NCI-H1417 (cell line): ENCODE results near the gene COL2A1.
A peak's percentile ranks its signal among the peaks of the same experiment; 100 is the strongest.

ENCODE experiments used
- DNase-seq, 3 experiments: peaks; one replicate each; lab custom pipeline; 2025; lab: John Stamatoyannopoulos, UW

Gene COL2A1

GRCh38 chr12:48030173-48030650 is 25.9 kb upstream of the COL2A1 start:
- DNase-seq: peak in 2 of 3 experiments; percentile 67 to 77

- peak in 1 of 3 experiments; percentile 67 for DNase-seq
Observed at GRCh38 chr12:48029491-48030172, 25.4 kb upstream of the COL2A1 start.

DNA sequence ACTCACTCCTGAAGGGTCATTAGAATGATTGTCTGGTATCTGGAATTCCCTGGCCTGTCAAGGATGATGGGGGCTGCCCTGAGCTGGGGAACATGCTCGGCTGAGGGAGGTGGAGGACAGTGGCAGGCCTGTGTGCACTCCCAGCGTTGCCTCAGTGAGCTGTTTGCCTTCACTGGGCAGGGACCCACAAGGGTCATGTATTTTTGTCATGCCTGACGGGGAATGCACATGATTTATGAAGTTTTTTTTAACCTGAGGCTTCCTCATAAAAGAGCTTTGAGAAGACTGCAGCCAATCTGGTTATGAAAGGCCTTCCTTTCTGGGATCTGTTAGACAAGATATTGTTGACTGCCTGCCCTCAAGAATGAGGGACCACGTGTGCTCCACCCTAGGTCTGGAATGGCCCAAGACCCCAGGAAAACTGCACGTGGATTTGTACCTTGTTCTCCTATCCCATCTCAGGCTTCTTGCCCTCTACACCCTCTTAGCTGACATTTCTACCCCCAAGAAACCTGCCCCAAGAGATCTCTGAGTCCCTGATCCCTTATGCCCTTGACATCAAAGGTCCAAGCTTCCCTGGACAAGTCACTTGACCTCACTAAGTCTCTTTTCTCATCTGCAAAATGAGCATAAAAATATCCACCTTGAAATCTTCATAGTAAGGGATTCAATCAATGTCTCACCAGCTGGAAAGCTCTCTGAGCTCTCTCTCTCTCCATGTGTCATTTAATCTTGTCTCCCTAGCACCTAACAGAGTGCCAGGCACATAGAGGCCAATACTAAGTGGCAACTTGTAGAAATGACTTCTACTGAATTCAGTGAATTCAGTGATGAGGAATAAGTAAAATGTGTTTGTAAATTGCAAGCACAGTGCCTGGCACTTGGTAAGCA is 24.5 kb upstream of the COL2A1 start:
- peak in 1 of 3 experiments; percentile 13 for DNase-seq

GRCh38 chr12:48027183-48028002 is 23.1 kb upstream of the COL2A1 start:
- DNase-seq: no peak

DNA sequence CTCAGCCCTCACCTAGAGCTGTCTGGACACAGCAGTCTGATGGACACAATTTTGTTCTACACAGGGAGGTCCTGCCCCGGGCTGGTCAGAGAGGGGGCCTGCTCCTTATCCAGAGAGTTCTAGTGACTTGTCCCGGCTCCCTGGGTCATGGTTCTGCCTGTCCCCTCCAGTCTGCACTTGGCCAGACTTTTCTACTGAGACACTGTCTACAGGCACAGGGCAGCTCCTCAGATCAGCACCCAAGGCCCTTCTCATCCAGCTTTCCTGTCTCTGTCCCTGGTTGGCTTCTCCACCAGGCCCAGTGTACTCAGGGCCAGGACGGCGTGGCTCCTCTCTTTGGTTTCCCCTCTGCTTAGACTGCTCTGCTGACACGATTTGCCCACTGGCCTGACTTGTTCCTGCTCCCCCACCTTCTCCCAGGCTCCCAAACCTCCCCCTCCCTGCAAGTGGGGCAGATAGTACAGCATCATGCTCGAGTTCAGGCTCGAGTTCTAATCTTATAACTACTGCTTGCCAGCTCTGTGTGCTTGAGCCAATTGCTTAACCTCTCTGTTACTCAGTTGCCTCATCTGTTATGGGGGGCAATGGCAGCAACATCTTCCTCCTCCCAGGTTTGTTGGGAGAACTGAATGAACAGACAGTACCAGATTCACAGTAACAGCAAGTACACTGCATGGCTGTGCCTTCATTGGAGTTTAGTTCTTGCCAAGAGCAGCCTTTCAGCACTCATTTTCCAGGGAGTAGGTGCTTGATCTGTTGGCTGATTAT is 22.0 kb upstream of the COL2A1 start:
- DNase-seq: no peak

- no peak for DNase-seq
Observed at GRCh38 chr12:48025281-48025680, 21.0 kb upstream of the COL2A1 start.

GRCh38 chr12:48024735-48025134 is 20.5 kb upstream of the COL2A1 start:
- DNase-seq: no peak

DNA sequence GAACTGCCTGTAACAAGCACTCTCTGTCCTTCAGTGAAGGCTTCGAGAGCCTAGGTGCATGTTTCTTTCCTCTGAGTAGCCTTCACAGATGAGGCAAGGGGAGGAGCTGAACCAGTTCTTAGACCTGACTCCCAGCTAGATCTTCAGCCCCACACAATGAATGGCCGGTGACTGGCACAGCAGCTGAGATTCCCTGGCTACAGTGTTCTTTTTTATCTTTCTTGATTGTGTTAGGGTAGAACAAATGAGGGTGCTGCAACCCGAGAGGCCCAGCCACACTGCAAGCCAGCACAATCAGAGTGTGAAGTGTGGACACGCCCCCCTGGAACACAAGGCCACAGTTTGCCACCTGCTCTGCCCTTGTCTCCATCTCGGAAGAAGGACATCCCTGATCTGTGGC is 19.1 kb upstream of the COL2A1 start:
- peak; percentile 67 to 87 (median 68) for DNase-seq

DNA sequence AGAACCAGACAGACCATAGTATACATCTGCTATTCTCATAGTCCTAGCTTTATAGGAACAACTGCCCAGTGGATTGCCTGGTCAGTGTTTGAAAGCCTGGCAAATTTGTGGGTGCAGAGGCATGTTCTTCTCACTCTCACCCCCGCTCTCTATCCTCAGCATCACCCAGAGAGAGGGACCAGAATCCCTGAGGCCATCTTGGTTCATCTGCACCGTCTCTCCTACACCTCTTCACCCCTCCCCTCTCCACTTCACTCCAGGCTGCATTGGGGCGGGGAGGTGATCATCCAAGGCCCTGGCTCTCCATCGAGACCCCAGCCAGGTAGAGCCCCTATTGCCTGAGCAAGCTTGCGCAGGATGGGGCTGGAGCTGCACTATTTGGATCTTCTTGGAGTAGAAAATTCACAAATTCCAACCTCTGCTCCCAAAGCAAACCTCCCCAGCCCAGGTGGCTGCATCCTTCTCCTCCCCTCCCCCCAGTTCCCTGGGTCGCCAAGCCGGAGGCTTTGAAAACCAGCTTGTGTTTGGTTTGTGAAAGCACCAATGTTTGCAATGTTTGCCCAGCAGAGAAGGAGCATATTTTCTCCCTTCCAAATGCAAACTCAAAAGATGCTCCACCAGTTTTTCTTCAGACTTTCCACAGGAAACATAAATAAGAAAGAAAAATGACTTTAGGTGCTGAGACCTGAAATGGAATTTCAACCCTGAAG is 18.6 kb upstream of the COL2A1 start:
- DNase-seq: peak in 2 of 3 experiments; percentile 61 to 83

- no peak for DNase-seq
Observed at GRCh38 chr12:48022180-48022521, 17.9 kb upstream of the COL2A1 start.

- DNase-seq: peak; percentile 80 to 97 (median 86)
Observed at GRCh38 chr12:48021485-48022179, 17.4 kb upstream of the COL2A1 start.

GRCh38 chr12:48019639-48020265 is 15.5 kb upstream of the COL2A1 start:
- no peak for DNase-seq

DNA sequence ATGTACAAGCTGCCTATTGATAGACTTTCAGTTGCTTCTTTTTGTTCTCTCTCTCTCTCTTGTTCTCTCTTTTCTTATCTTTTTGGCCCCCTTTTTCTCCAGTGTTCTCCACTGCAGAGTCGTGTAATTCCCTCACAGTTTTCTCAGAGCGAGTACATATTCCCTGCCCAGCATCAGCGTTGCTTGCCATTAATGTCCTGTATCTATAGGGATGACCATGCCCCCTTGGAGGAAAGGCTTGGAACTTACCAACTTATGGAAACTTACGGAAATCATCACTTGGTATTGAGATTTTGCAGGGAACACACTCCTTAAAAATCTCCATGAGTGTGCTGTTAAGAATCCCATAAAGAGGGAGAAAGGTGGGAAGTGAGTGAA is 14.3 kb upstream of the COL2A1 start:
- no peak for DNase-seq

DNA sequence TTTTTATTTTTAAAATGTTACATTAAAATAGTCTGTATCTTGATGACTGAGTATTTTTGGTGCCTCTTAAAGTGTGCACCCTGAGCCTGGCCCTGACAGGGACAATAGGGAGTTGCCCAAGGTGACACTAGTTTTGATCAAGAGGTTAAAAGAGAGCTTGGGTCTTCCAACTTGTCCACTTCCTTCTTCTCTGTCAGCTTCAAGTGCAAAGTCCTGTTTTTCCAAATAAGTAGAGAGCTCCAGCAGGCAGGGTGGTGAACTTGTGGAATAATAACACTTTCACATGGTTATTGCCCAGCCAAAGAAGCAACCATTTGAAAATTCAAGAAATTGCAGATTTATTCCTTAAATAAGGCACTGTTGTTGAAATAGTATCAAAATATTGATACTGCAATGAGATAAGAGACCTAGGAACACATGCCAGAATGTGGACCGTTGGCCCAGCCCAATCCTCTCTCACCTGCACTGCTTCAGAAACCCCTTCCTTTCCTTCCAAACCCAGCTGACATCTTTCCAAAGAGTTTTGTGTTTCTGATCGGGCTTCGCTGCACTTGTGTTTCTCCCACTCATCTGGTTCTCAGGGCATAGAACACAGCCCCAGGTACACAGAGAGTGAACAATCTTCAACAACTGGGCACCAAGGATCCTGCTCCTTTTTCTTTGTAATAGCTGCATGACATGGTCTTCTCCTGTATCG is 13.8 kb upstream of the COL2A1 start:
- DNase-seq: no peak

GRCh38 chr12:48017496-48017895 is 13.2 kb upstream of the COL2A1 start:
- peak in 2 of 3 experiments; percentile 13 to 49 for DNase-seq

DNA sequence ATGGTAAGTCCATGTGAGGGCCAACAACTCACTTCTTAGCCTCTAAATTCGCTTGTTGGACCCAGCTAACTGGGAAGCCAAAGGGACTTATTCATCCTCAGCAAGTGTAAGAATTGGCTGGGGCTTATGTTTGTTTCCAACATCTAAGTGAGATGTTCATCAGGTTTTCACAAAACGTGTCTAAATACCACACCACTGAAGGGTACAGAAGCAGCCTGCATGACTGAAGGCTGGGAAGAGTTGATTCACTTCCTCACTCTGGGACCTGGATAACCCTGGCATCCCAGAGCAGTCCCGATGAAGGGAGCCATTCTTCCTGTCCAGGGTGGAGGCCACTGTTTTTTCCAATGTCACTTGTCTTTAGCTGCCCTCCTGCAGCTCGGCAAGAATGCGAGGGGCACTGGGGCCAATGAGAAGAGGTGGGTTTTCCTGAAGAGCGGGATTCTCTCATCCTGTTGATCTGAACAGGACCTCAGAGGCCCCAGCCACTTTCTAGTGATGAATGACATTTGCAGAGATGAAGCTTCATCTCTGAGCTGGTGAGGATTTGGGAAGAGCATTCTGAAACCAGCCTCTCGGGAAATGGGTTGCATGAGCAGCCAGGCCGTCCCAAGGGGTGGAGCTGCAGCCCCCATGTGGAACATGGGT is 12.2 kb upstream of the COL2A1 start:
- DNase-seq: no peak

DNA sequence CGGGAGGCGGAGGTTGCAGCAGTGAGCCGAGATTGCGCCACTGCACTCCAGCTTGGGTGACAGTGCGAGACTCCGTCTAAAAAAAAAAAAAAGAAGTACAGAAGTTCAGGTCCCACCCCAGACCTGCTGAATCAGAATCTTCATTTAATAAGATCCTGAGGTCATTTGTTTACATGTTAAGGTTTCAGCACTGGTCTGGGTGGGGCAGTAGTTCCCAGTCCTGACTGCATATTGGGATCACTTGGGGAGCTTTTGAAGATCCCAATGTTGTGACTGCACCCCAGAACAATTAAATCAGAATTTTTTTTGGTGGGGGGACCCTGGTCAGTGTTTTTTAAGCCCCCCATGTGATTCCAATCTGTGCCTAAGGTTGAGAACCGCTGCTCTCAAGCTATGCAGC is 11.7 kb upstream of the COL2A1 start:
- no peak for DNase-seq

DNA sequence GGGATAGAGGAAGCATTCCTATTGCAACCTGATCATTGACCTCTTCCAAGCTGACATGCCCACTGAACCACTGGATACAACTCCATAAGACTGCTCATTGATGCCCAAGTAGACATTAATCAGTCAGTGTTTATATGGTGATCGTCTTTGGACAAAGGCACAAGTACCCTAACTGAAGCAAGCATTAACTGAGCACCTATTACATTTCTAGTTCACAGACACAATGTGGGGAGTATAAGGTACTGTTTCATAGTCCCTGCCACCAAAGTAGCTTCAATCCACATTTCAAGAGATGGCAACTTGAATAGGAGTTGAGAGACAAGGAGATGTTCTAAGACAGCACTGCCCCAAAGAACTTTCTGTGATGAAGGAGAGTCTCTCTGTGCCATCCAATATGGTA is 10.9 kb upstream of the COL2A1 start:
- DNase-seq: no peak

DNA sequence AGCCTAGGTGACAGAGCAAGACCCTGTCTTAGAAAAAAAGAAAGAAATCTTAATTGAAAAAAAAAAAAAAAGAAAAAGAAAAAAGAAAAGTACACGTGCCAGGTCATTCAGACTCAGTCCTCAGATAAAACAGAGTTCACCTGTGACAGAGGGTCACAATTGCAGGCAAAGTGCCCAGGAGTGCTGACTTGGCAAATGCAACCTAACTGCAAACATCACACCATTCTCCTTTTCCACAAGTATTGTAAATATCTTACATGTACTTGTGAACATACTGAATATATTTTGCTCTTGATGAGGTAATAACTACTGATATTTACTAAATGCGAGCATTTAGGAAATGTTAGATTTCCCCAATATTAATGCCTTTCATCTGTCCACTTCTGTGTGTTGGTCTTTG is 9.0 kb upstream of the COL2A1 start:
- no peak for DNase-seq
